ENCODE measurements around the gene FCRL5. TPM values are rescaled to one million over a fixed set of nuclear protein-coding genes. Genes with fewer than 3 reads are reported as not detected.
"Not testable (repeated sequence)": the region's sequence is repeated elsewhere in the genome, so short reads cannot be mapped to it uniquely, and the experiment has no call there.

Gene FCRL5
- total and polyA plus RNA-seq, 9 of the 15 experiments (the other 6 are each of a cell fraction or from before 2014, with no cell fraction given) = not detected

- H4K20me1 ChIP-seq (replicated peaks; ENCODE audit: control insufficient read depth, insufficient read depth, low read length); H3K9me1 ChIP-seq (ENCODE audit: control insufficient read depth, insufficient read depth, low read length); H3K27ac ChIP-seq (ENCODE audit: extremely low read depth, low read depth, low read length); H3K9me3 ChIP-seq (replicated peaks; ENCODE audit: control insufficient read depth, insufficient read depth, low read depth, low read length); FAIRE-seq; H3K36me3 ChIP-seq (ENCODE audit: control insufficient read depth, insufficient read depth, low read length); BruUV-seq (replicated peaks); intact Hi-C loops (cut with micrococcal nuclease); H3K4me2 ChIP-seq (ENCODE audit: insufficient read depth, low read length); POLR2A ChIA-PET; H3K9ac ChIP-seq (ENCODE audit: insufficient read depth in 1 of 2, low read depth in 2 of 2, low read length in 2 of 2); H3K79me2 ChIP-seq (ENCODE audit: control insufficient read depth, insufficient read depth, low read length); H3K27me3 ChIP-seq (ENCODE audit: control insufficient read depth in 2 of 2, insufficient read depth in 2 of 2, low read length in 2 of 2); H3K4me3 ChIP-seq; DNase-seq (ENCODE audit: extremely low read depth in 1 of 4, low spot score in 3 of 4): not testable (repeated sequence)
- CTCF ChIA-PET (ENCODE audit: low intra/inter-chr PET ratio) = interaction anchor here (1.3 kb wide), 1 partner anchor 293 kb away, joined by 3 read pairs; no protein-coding TSS in a partner anchor
- H2AFZ ChIP-seq (ENCODE audit: low read depth, low read length) = peak overlapping the region; percentile 44; the same call in 1 of the 2 replicates
- in situ Hi-C loops (cut with MboI) = loop anchor here (5.0 kb wide), 1 partner anchor 109 kb away; no protein-coding TSS in a partner anchor
- peaks cover 7 to 18% of the 10 kb centered on the region in 2 experiments; a peak in 4 of 5 replicates for H3K4me1 ChIP-seq (replicated peaks in 1 of 2; ENCODE audit: control insufficient read depth in 2 of 2, insufficient read depth in 2 of 2, low read length in 2 of 2)
- ATAC-seq = peak; percentile 11; the same call in 2 of the 3 replicates
- WGBS (ENCODE audit: insufficient coverage, low coverage, missing lambda C conversion rate) = 71% methylated on average over 2 of the region's 2 CpGs
Measured at GRCh38 chr1:157486400-157486799, 65.9 kb downstream of the FCRL5 start.

GRCh38 chr1:157485793-157486192, 66.5 kb downstream of the FCRL5 start:
- FAIRE-seq = no peak
- intact Hi-C loops (cut with micrococcal nuclease) = no loop called here

More at GRCh38 chr1:157485793-157486192, 66.5 kb downstream of the FCRL5 start:
- WGBS (ENCODE audit: insufficient coverage, low coverage, missing lambda C conversion rate) = 59% methylated on average over 3 of the region's 3 CpGs
- POLR2A ChIA-PET = interaction anchor here (0.6 kb wide), 1 partner anchor 392 kb away, joined by 3 read pairs; no protein-coding TSS in a partner anchor
- Histone ChIP-seq H3K9me1 (ENCODE audit: control insufficient read depth, insufficient read depth, low read length) (no peaks in the 10 kb centered on the region), H3K36me3 (ENCODE audit: control insufficient read depth, insufficient read depth, low read length) (no peaks in the 10 kb centered on the region), H4K20me1 (replicated peaks; ENCODE audit: control insufficient read depth, insufficient read depth, low read length) (no peaks in the 10 kb centered on the region), H3K79me2 (ENCODE audit: control insufficient read depth, insufficient read depth, low read length) (no peaks in the 10 kb centered on the region), H3K4me2 (ENCODE audit: insufficient read depth, low read length) (no peak overlapping the region), H3K9ac (ENCODE audit: insufficient read depth in 1 of 2, low read depth in 2 of 2, low read length in 2 of 2) (no peak overlapping the region), H3K27me3 (ENCODE audit: control insufficient read depth in 2 of 2, insufficient read depth in 2 of 2, low read length in 2 of 2) (0 out of 5 replicates have a peak, but pooled peaks cover 0 to 3% of the 10 kb centered on the region in 2 experiments), H3K27ac (ENCODE audit: extremely low read depth, low read depth, low read length) (no peak overlapping the region), H3K4me3 (no peak overlapping the region), H3K4me1 (replicated peaks in 1 of 2; ENCODE audit: control insufficient read depth in 2 of 2, insufficient read depth in 2 of 2, low read length in 2 of 2) (peaks cover 7 to 18% of the 10 kb centered on the region in 2 experiments; a peak in 4 of 5 replicates), H2AFZ (ENCODE audit: low read depth, low read length) (peak overlapping the region; percentile 19; the same call in 1 of the 2 replicates), H3K9me3 (replicated peaks; ENCODE audit: control insufficient read depth, insufficient read depth, low read depth, low read length) (no peaks in the 10 kb centered on the region)
- in situ Hi-C loops (cut with MboI) = loop anchor here (5.0 kb wide), 1 partner anchor 108 kb away; no protein-coding TSS in a partner anchor
- TF ChIP-seq NR2C1 (IDR thresholded peaks at IDR 0.05) = no peak
- TF ChIP-seq NR2C1 (tag; IDR thresholded peaks at IDR 0.05) = no peak
- TF ChIP-seq MYC (IDR thresholded peaks at IDR 0.05; ENCODE audit: low read depth, low read length) = no peak
- no peak for TF ChIP-seq MYC (CRISPR knock-in tag; IDR thresholded peaks at IDR 0.05; ENCODE audit: borderline replicate concordance, low read depth)
- TF ChIP-seq ZNF644 (tag; IDR thresholded peaks at IDR 0.05; ENCODE audit: low read depth) = no peak
- TF ChIP-seq CUX1 (CRISPR knock-in tag; IDR thresholded peaks at IDR 0.05) = no peak
- TF ChIP-seq TFE3 (CRISPR knock-in tag; IDR thresholded peaks at IDR 0.05) = no peak
- CTCF ChIA-PET (ENCODE audit: low intra/inter-chr PET ratio) = interaction anchor here (1.3 kb wide), 1 partner anchor 292 kb away, joined by 3 read pairs; no protein-coding TSS in a partner anchor
- BruUV-seq (replicated peaks) = no TSS peak
- no peak for DNase-seq (ENCODE audit: extremely low read depth in 1 of 4, low spot score in 3 of 4)
- no peak for ATAC-seq

All from K562 (cell line).